Stimulated activated CD4-positive, alpha-beta T cell treated with anti-CD3 and anti-CD28 coated beads, Interleukin-1b, Interleukin-23, amount 100 ng/mL, for 24 hours (primary cell): ENCODE measurements around the gene TRAF1.

Source experiments
- DNase-seq, 4 experiments: peaks; one replicate each; pipeline ENCODE4 v3.0.0-alpha.2; 2020; ENCODE audit warnings: low read depth in 4 of 4, low spot score in 1 of 4

TRAF1 gene

GRCh38 chr9:120872791-120873502, 53.6 kb downstream of the TRAF1 start:
- no peak for DNase-seq

GRCh38 chr9:120870206-120870605, 56.4 kb downstream of the TRAF1 start:
- no peak for DNase-seq

GRCh38 chr9:120869726-120870125, 56.9 kb downstream of the TRAF1 start:
- no peak for DNase-seq

- DNase-seq: no peak
These were observed 57.3 kb downstream of the TRAF1 start for GRCh38 chr9:120869360-120869687.

- DNase-seq: peak; percentile 95 to 98 (median 96)
These were observed 57.8 kb downstream of the TRAF1 start for GRCh38 chr9:120868676-120869359.

GRCh38 chr9:120868339-120868675, 58.3 kb downstream of the TRAF1 start:
- DNase-seq: no peak

- DNase-seq: no peak
These were observed 58.8 kb downstream of the TRAF1 start for GRCh38 chr9:120867676-120868338.

GRCh38 chr9:120866651-120867050, 59.9 kb downstream of the TRAF1 start:
- DNase-seq: no peak

- DNase-seq: no peak
These were observed 60.8 kb downstream of the TRAF1 start for GRCh38 chr9:120865809-120866208.

GRCh38 chr9:120865176-120865575, 61.4 kb downstream of the TRAF1 start:
- DNase-seq: no peak

GRCh38 chr9:120864719-120865118, 61.9 kb downstream of the TRAF1 start:
- no peak for DNase-seq

GRCh38 chr9:120863833-120864232, 62.8 kb downstream of the TRAF1 start:
- DNase-seq: no peak

GRCh38 chr9:120862452-120862851, 64.1 kb downstream of the TRAF1 start:
- no peak for DNase-seq

- no peak for DNase-seq
These were observed 64.7 kb downstream of the TRAF1 start for GRCh38 chr9:120861935-120862334.

GRCh38 chr9:120860083-120860482, 66.5 kb downstream of the TRAF1 start:
- DNase-seq: no peak

GRCh38 chr9:120859361-120859760, 67.2 kb downstream of the TRAF1 start:
- no peak for DNase-seq

- no peak for DNase-seq
These were observed 68.7 kb downstream of the TRAF1 start for GRCh38 chr9:120857902-120858301.

- no peak for DNase-seq
These were observed 69.1 kb downstream of the TRAF1 start for GRCh38 chr9:120857481-120857880.

GRCh38 chr9:120856700-120857099, 69.9 kb downstream of the TRAF1 start:
- DNase-seq: no peak

- DNase-seq: no peak
These were observed 70.5 kb downstream of the TRAF1 start for GRCh38 chr9:120855827-120856670.

GRCh38 chr9:120854596-120855327, 71.8 kb downstream of the TRAF1 start:
- DNase-seq: no peak
